AG04450 (cell line): ENCODE measurements around the gene SPEG. TPM values are rescaled to one million over a fixed set of nuclear protein-coding genes. Genes with fewer than 3 reads are reported as not detected.

Experiments used
- CTCF ChIA-PET: fragments of 300-600, 350-600 bp; formaldehyde crosslinking; extraction: SDS; loops from one replicate; lab custom pipeline; 2022; ENCODE audit warnings: antibody characterized with exemption, inconsistent platforms; lab: Charles Lee
- POLR2A ChIA-PET: fragments of 350-600 bp; formaldehyde crosslinking; extraction: SDS; loops from one replicate; lab custom pipeline; 2021; ENCODE audit warnings: antibody characterized with exemption, inconsistent platforms; lab: Yijun Ruan, JAX
- DNase-seq: peaks from one replicate; pipeline ENCODE4 v3.0.0-alpha.2; 2011; ENCODE audit warnings: low read depth, low spot score
- H3K27ac ChIP-seq: one replicate; pipeline ENCODE4 v1.5.1; 2012; ENCODE audit warnings: low read depth, low read length, control low read depth
- H3K27me3 ChIP-seq: one replicate; pipeline ENCODE4 v1.6.0; 2012; ENCODE audit warnings: low read length; ENCODE audit not compliant: control insufficient read depth, insufficient read depth
- H3K4me3 ChIP-seq: 2 replicates; pipeline ENCODE4 v1.5.1; 2011; ENCODE audit warnings: mild to moderate bottlenecking, low read depth, low read length, control low read depth
- H3K9me3 ChIP-seq: 2 replicates; pipeline ENCODE4 v1.5.1; 2012; ENCODE audit warnings: low read length; ENCODE audit not compliant: control insufficient read depth, insufficient read depth
- polyA plus RNA-seq: library from polyadenylated mRNA; depleted of rRNA; stranded (reverse); fragments of >200 nt; gene quantifications from 2 replicates; pipeline ENCODE4 v1.2.3, GENCODE V29; 2011
- TF ChIP-seq, protein P1 (sequence below): IDR thresholded peaks from 2 replicates; pipeline ENCODE4 v1.5.1; 2011; ENCODE audit warnings: low read depth, low read length, control low read depth, inconsistent platforms

Gene SPEG
- polyA plus RNA-seq, 1 experiment: 28.0 TPM

DNA sequence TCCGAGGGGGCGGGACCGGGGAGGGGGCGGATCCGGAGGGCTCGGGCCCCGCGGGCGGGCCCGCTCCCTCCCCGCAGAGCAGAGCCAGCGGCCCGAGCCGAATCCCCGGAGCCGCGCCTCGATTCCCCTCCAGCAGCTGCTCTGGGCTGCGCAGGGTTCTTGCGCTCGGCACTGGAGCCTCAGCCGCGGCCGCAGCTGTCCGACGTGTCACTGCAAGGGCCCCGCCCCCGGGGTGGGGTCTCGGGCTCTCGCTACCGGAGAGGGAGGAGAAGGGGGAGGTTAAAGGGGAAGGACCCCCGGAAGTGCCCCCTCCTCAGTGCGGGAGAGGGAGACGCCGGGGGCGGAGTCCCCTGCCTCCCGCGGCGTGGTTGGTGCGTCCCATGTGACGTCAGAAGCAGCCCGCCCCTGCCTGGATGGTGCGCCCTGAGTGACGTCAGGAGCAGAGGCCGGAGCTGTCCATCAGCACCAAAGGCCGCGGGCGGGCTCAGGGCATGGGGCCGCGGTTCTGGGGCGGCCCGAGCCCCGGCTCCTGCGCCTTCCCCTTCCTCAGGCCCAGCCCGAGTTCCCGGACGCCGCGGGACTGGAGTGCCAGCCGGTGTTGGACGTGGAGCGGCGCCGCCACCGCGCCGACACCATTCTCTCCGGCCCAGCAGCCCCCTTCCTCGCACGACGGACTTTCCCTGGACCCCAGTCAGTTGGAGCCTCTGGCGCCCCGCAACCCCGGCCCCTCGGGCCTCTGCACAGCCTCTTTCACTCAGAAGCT lies 109.1 kb downstream of the SPEG start, which contains the start of the genes CHPF and TMEM198:
CHPF (minus strand) TSS at position 214 of the 763 bp plus-strand sequence. CDS start 271 bp downstream, outside the sequence.
TMEM198 (plus strand) TSS at position 433 of the 763 bp plus-strand sequence. CDS start 700 bp downstream, outside the sequence.
- no peaks in the 10 kb centered on the region for H3K27me3 ChIP-seq
- peak; percentile 95 for DNase-seq
- peak within 1 kb of the TSS; percentile 78 for H3K27ac ChIP-seq
- CTCF ChIA-PET: interaction anchor here (0.7 to 4.4 kb wide), 5 partner anchors 14 to 98 kb away, joined by 3 to 30 read pairs (median 4); no protein-coding TSS in a partner anchor
- H3K4me3 ChIP-seq: peak within 1 kb of the TSS; percentile 75
- TF ChIP-seq, protein P1, sequence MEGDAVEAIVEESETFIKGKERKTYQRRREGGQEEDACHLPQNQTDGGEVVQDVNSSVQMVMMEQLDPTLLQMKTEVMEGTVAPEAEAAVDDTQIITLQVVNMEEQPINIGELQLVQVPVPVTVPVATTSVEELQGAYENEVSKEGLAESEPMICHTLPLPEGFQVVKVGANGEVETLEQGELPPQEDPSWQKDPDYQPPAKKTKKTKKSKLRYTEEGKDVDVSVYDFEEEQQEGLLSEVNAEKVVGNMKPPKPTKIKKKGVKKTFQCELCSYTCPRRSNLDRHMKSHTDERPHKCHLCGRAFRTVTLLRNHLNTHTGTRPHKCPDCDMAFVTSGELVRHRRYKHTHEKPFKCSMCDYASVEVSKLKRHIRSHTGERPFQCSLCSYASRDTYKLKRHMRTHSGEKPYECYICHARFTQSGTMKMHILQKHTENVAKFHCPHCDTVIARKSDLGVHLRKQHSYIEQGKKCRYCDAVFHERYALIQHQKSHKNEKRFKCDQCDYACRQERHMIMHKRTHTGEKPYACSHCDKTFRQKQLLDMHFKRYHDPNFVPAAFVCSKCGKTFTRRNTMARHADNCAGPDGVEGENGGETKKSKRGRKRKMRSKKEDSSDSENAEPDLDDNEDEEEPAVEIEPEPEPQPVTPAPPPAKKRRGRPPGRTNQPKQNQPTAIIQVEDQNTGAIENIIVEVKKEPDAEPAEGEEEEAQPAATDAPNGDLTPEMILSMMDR: no peak
- POLR2A ChIA-PET: interaction anchor here (1.2 to 1.6 kb wide), 4 partner anchors 9 to 54 kb away, joined by 5 to 10 read pairs (median 8); partner anchors contain the start of genes OBSL1 and STK11IP
- H3K9me3 ChIP-seq: no peaks in the 10 kb centered on the region; the same call in 1 of the 2 replicates

DNA sequence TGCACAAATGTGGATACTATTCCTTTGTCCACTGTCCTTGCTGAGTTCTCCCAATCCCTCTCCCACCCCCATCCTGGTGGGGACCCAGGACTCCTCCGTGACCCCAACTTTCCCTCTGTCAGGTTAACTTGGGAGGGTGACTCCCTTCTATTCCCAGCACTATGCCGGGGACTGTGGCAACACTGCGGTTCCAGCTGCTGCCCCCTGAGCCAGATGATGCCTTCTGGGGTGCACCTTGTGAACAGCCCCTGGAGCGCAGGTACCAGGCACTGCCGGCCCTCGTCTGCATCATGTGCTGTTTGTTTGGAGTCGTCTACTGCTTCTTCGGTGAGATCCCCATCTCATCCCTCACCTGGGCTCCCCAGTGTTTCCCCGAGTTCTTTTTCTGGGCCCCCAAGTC lies 109.9 kb downstream of the SPEG start:
- Histone ChIP-seq H3K27me3 (no peaks in the 10 kb centered on the region), H3K4me3 (peak overlapping the region; percentile 59), H3K9me3 (no peaks in the 10 kb centered on the region; the same call in 1 of the 2 replicates), H3K27ac (no peak overlapping the region)
- ChIA-PET CTCF (interaction anchor here (1.0 to 4.4 kb wide), 3 partner anchors 15 to 49 kb away, joined by 3 to 30 read pairs (median 4); no protein-coding TSS in a partner anchor), POLR2A (interaction anchor here (1.5 kb wide), 2 partner anchors 8 to 27 kb away, joined by 7 to 10 read pairs; partner anchors contain the start of gene OBSL1)
- DNase-seq: no peak
- TF ChIP-seq, protein P1: no peak

DNA sequence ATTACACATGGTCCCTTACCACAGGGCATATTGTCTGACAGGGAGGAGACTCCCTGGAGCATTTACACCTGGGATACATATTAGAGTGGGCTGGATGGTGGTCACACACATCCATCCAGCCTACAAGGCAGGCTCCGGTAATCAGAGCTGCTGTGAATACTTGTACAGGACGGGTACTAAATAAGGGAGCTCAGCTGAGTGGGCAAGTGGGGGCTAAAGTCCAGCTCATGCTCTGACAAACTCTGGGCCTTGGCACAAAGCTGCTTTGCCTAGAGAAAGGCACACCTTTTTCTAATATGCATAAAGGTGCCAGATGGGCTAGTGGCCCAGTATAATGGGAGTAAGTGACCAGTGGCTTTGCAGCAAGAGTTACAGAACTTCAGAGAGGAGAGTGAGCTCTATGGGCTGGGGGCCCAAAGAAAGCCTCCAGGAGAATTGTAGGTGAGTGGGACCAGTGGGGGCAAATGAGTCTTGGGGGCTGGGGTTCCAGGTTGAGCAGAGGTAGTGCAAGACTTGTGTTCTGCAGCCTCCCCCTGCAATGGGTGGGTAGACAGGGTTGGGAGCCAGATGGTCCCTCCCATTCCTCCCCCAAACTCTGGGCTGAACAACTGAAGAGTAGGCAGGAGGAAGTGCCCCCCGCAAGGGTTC lies 110.8 kb downstream of the SPEG start:
- H3K27ac ChIP-seq: no peak overlapping the region
- ChIA-PET POLR2A (no interaction called here), CTCF (interaction anchor here (1.0 to 4.4 kb wide), 3 partner anchors 15 to 26 kb away, joined by 3 to 30 read pairs (median 4); partner anchors contain the start of gene OBSL1)
- H3K4me3 ChIP-seq: no peak overlapping the region
- no peaks in the 10 kb centered on the region; the same call in 1 of the 2 replicates for H3K9me3 ChIP-seq
- TF ChIP-seq, protein P1: no peak
- no peaks in the 10 kb centered on the region for H3K27me3 ChIP-seq
- DNase-seq: no peak

DNA sequence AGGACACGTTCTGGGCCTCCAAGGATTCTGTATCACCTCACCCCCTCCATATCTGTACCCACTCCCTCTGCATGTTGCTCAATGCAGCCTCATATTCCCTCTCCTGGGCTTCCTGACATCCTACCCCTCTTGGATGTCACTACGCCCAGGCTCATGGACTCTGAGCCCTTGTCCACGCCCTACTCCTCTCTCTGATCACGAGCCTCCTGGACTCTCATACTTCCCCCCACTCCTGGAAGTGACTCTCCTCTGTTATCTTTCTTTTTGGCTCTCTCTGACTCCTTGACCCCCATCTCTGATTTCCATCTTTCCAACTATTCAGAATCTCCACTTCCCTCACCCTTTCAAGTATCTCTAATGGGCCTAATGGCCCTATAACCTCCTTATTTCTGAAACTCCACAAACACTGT lies 111.3 kb downstream of the SPEG start:
- ChIA-PET POLR2A (no interaction called here), CTCF (interaction anchor here (1.0 to 4.4 kb wide), 2 partner anchors 14 to 25 kb away, joined by 3 to 30 read pairs; partner anchors contain the start of gene OBSL1)
- no peaks in the 10 kb centered on the region for H3K27me3 ChIP-seq
- H3K4me3 ChIP-seq: no peak overlapping the region
- no peak for DNase-seq
- TF ChIP-seq, protein P1: no peak
- H3K27ac ChIP-seq: no peak overlapping the region
- no peaks in the 10 kb centered on the region; the same call in 1 of the 2 replicates for H3K9me3 ChIP-seq
